Left lung (tissue), 10 donors: ENCODE results near the gene TIMM17A. TPM values are rescaled to one million over a fixed set of nuclear protein-coding genes. Genes with fewer than 3 reads are reported as not detected.

Experiments used
- ATAC-seq: fragments of 200-7000 bp; cut with Tn5 transposase; one replicate; pipeline ENCODE4 v1.9.1; 2020; ENCODE audit warnings: moderate library complexity
- DNase-seq, 4 donors: peaks; one replicate each; pipeline ENCODE4 v3.0.0-alpha.2; 2013 to 2020
- H3K27ac ChIP-seq, 2 donors: fragments of 200-600 bp; sonication (generic) in 1 of 2; one replicate each; pipeline versions ENCODE4 v1.5.0 to v1.8.0; 2020 to 2021
- H3K27me3 ChIP-seq, 2 donors: fragments of 200-600 bp; sonication (generic) in 1 of 2; one replicate each; pipeline versions ENCODE4 v1.5.0 to v1.8.0; 2020 to 2021
- H3K36me3 ChIP-seq, 2 donors: fragments of 200-600 bp; sonication (generic) in 1 of 2; one replicate each; pipeline versions ENCODE4 v1.5.0 to v1.8.0; 2020 to 2021
- H3K4me1 ChIP-seq, 2 donors: fragments of 200-600 bp; one replicate each; pipeline ENCODE4 v1.8.0; 2021
- H3K4me3 ChIP-seq, 2 donors: fragments of 200-600 bp; sonication (generic) in 1 of 2; one replicate each; pipeline versions ENCODE4 v1.5.0 to v1.8.0; 2020 to 2021; ENCODE audit warnings: mild to moderate bottlenecking in 1 of 2
- H3K9me3 ChIP-seq, 2 donors: fragments of 200-600 bp; sonication (generic) in 1 of 2; one replicate each; pipeline versions ENCODE4 v1.5.0 to v1.8.0; 2020 to 2021
- intact Hi-C, 2 donors: fragments of 100-400 bp; cut with DNase I; formaldehyde crosslinking; loops; one replicate each; pipeline versions ENCODE4 v1.11.2 to v1.14.2; 2022
- polyA plus RNA-seq, 6 donors: library from polyadenylated mRNA; unstranded; fragments of 120-200 nt; gene quantifications; one replicate each; pipeline ENCODE4 v1.2.1, GENCODE V29; 2013; ENCODE audit not compliant: insufficient read length in 6 of 6
- total RNA-seq, 2 donors: library from RNA; stranded (reverse); fragmentation: NEBNext Ultra II Directional; extraction: Animal tissue kit (Norgen Biotek cat#: 25700); gene quantifications; one replicate each; pipeline ENCODE4 v1.2.1, GENCODE V29; 2021
- TF ChIP-seq, protein P1 (sequence below), 2 donors: fragments of 200-600 bp; sonication (generic) in 1 of 2; IDR thresholded peaks; one replicate each; pipeline versions ENCODE4 v1.5.0 to v1.8.0; 2021; ENCODE audit warnings: antibody characterized with exemption in 2 of 2
- donor health status: DM: no; HTN: yes; CAD: no.
- donor health status: DM: no; HTN: no; CAD: no.

Gene TIMM17A
- total and polyA plus RNA-seq, 8 donors = 42.6 to 56.7 (median 50.1) TPM

DNA sequence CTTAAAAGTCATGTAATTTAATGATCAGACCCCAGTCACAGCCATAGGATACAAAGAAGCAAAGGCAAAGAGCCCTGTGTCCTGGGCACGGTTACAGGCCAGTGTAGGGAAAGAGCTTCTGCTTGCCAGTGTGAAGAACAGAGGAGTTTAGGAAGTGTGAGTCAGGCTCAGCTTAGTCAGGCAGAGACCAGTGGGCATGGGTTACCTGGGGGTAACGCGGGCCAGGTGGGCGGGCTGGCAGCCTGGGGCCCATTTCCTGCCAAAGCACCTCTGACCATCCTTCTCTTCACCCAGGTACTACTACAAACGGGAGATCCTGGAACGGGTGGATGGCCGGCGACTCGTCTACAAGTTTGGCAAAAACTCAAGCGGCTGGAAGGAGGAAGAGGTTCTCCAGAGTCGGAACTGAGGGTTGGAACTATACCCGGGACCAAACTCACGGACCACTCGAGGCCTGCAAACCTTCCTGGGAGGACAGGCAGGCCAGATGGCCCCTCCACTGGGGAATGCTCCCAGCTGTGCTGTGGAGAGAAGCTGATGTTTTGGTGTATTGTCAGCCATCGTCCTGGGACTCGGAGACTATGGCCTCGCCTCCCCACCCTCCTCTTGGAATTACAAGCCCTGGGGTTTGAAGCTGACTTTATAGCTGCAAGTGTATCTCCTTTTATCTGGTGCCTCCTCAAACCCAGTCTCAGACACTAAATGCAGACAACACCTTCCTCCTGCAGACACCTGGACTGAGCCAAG, 59.8 kb downstream of the TIMM17A start:
- Histone ChIP-seq H3K9me3 (no peaks in the 10 kb centered on the region), H3K27ac (peak overlapping the region in 1 of 2 donors; percentile 31), H3K36me3 (peaks cover 0 to 35% of the 10 kb centered on the region in 2 donors), H3K4me3 (peak overlapping the region in 1 of 2 donors; percentile 8), H3K27me3 (peaks cover 0 to 13% of the 10 kb centered on the region in 2 donors), H3K4me1 (no peaks in the 10 kb centered on the region)
- intact Hi-C loops = no loop called here
- ATAC-seq (no peak), DNase-seq (no peak)
- TF ChIP-seq, protein P1, sequence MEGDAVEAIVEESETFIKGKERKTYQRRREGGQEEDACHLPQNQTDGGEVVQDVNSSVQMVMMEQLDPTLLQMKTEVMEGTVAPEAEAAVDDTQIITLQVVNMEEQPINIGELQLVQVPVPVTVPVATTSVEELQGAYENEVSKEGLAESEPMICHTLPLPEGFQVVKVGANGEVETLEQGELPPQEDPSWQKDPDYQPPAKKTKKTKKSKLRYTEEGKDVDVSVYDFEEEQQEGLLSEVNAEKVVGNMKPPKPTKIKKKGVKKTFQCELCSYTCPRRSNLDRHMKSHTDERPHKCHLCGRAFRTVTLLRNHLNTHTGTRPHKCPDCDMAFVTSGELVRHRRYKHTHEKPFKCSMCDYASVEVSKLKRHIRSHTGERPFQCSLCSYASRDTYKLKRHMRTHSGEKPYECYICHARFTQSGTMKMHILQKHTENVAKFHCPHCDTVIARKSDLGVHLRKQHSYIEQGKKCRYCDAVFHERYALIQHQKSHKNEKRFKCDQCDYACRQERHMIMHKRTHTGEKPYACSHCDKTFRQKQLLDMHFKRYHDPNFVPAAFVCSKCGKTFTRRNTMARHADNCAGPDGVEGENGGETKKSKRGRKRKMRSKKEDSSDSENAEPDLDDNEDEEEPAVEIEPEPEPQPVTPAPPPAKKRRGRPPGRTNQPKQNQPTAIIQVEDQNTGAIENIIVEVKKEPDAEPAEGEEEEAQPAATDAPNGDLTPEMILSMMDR (IDR thresholded peaks at IDR 0.05) = no peak

GRCh38 chr1:202015662-202015937, 60.3 kb downstream of the TIMM17A start:
- intact Hi-C loops = no loop called here
- TF ChIP-seq, protein P1 (IDR thresholded peaks at IDR 0.05) = no peak
- Histone ChIP-seq H3K4me3 (peak overlapping the region in 1 of 2 donors; percentile 8), H3K27ac (no peak overlapping the region), H3K27me3 (peaks cover 0 to 13% of the 10 kb centered on the region in 2 donors), H3K36me3 (peaks cover 0 to 35% of the 10 kb centered on the region in 2 donors), H3K9me3 (no peaks in the 10 kb centered on the region), H3K4me1 (no peaks in the 10 kb centered on the region)
- ATAC-seq (no peak), DNase-seq (no peak)

DNA sequence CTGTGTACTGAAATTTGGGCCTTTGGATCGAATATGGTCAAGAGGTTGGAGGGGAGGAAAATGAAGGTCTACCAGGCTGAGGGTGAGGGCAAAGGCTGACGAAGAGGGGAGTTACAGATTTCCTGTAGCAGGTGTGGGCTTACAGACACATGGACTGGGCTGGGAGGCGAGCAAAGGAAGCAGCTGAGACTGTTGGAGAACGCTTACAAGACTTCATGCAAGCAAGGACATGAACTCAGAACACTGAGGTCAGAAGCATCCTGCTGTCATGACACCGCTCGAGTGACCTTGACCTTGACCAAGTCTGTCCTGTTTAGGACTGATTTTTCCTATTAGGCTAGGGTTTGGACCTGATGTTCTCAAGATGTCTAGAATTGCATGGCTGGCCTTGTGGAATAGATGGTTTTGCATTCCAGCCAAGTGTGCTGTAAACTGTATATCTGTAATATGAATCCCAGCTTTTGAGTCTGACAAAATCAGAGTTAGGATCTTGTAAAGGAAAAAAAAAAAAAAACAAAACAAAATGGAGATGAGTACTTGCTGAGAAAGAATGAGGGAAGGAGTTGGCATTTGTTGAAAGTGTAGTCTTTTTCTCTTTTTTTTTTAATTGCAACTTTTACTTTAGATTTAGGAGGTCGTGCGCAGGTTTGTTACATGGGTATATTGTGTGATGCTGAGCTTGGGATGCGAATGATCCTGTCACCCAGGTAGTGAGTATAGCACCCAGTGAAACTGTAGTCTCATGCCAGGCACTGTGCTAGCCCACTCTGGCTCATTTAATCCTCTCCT, 60.9 kb downstream of the TIMM17A start:
- intact Hi-C loops = no loop called here
- DNase-seq (no peak), ATAC-seq (no peak)
- Histone ChIP-seq H3K27me3 (peaks cover 0 to 13% of the 10 kb centered on the region in 2 donors), H3K36me3 (peaks cover 0 to 35% of the 10 kb centered on the region in 2 donors), H3K27ac (no peak overlapping the region), H3K4me1 (no peaks in the 10 kb centered on the region), H3K4me3 (no peak overlapping the region), H3K9me3 (no peaks in the 10 kb centered on the region)
- TF ChIP-seq, protein P1 (IDR thresholded peaks at IDR 0.05) = no peak

- Histone ChIP-seq H3K4me1 (no peaks in the 10 kb centered on the region), H3K36me3 (peaks cover 0 to 35% of the 10 kb centered on the region in 2 donors), H3K27ac (peak overlapping the region in 1 of 2 donors; percentile 67), H3K27me3 (peaks cover 0 to 13% of the 10 kb centered on the region in 2 donors), H3K4me3 (no peak overlapping the region), H3K9me3 (no peaks in the 10 kb centered on the region)
- intact Hi-C loops = no loop called here
- no peak for DNase-seq
- TF ChIP-seq, protein P1 (IDR thresholded peaks at IDR 0.05) = no peak
- ATAC-seq = no peak
These were observed 61.8 kb downstream of the TIMM17A start for GRCh38 chr1:202016811-202017748.
